Measurements from ENCODE around the gene COG2. TPM values are rescaled to one million over a fixed set of nuclear protein-coding genes. Genes with fewer than 3 reads are reported as not detected.

COG2 gene
- total and polyA plus RNA-seq, 2 of the 13 experiments (the other 11 are each of a cell fraction or from before 2014, with no cell fraction given), result 16.8 to 36.3 TPM

DNA sequence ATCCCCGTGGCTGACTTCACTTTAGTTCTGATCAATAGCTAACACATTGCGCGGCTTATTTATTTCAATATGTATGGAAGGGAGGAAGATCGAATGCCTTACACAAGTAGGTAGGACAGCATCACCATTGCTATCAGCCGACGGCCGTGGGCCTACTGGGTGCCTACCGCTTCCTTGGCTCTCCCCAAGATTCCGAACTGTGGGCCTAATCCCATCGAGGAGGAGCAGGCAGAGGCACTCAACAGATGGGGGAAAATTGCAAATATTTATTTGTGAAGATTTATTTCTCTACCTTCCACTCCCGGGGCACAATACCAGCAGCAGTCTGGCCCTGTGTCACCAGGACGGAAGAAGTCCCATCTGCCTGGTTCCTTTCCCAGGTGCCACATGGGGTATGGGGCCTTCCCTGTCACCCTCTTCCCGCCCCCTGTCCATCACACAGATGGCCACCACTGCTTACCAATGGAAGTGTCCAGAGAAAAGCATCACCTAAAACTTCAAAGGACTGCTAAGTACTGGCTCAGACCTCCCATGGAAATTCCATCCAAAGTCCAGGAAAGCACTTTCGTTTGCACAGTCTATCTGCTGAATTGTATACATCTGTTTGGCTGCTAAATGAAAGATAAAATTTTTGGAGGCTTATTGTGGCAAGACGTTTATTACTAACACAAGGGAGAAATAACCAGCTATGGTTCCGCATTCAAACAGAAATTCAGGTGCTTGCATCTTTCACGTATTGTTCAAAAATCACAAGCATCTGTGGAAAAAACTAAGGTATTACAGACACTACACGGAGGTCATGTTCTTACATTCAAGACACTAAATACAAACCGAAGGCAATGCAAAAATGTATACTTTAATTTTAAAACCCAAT is 59.9 kb downstream of the COG2 start (continued):
- no peak for TF ChIP-seq FOXA1 (IDR thresholded peaks at IDR 0.05)
- 0 out of 2 replicates have a peak, but pooled peaks have one; percentile 25 for TF ChIP-seq FOXA1 (CRISPR knock-in tag; IDR thresholded peaks at IDR 0.05)
- TF ChIP-seq SALL1 (CRISPR knock-in tag; IDR thresholded peaks at IDR 0.05), result peak; percentile 72
- peak; percentile 83 for TF ChIP-seq RBM22 (optimal IDR thresholded peaks at IDR 0.05; ENCODE audit: low read length)
- peak; percentile 91 for TF ChIP-seq TCF7 (IDR thresholded peaks at IDR 0.05; ENCODE audit: low read depth)
- TF ChIP-seq FOXP1 (IDR thresholded peaks at IDR 0.05), result no peak
- TF ChIP-seq FOXP1 (CRISPR knock-in tag; IDR thresholded peaks at IDR 0.05), result peak; percentile 25; the same call in 1 of the 2 replicates
- TF ChIP-seq RXRB (CRISPR knock-in tag; IDR thresholded peaks at IDR 0.05; ENCODE audit: borderline replicate concordance), result peak; percentile 25; the same call in 1 of the 2 replicates
- TF ChIP-seq ARNT2 (CRISPR knock-in tag; IDR thresholded peaks at IDR 0.05; ENCODE audit: low read depth), result peak; percentile 51; the same call in 1 of the 2 replicates
- no peak for TF ChIP-seq ELF3 (CRISPR knock-in tag; IDR thresholded peaks at IDR 0.05)
- no peak; the same call in 1 of the 2 replicates for TF ChIP-seq KDM1A (CRISPR knock-in tag; IDR thresholded peaks at IDR 0.05)
- TF ChIP-seq ZMYM4 (CRISPR knock-in tag; IDR thresholded peaks at IDR 0.05), result 0 out of 2 replicates have a peak, but pooled peaks have one; percentile 7
- no peak for TF ChIP-seq ZBTB37 (CRISPR knock-in tag; IDR thresholded peaks at IDR 0.05)
- no peak for TF ChIP-seq GABPA (IDR thresholded peaks at IDR 0.05; ENCODE audit: low read depth, low read length)
- TF ChIP-seq GABPA (CRISPR knock-in tag; IDR thresholded peaks at IDR 0.05; ENCODE audit: low read depth), result no peak; the same call in 1 of the 2 replicates
- peak; percentile 37; the same call in 1 of the 2 replicates for TF ChIP-seq PATZ1 (CRISPR knock-in tag; IDR thresholded peaks at IDR 0.05)
- no peak for TF ChIP-seq ZMAT3 (CRISPR knock-in tag; conservative IDR thresholded peaks at IDR 0.05)
- TF ChIP-seq MED1 (CRISPR knock-in tag; IDR thresholded peaks at IDR 0.05), result peak; percentile 56; the same call in 1 of the 2 replicates
- peak in 1 of 2 experiments; percentile 14; a peak in 1 of 4 replicates for TF ChIP-seq POLR2A (IDR thresholded peaks at IDR 0.05; ENCODE audit: insufficient read depth in 1 of 2, low read depth in 2 of 2, low read length in 2 of 2)
- TF ChIP-seq GFI1 (CRISPR knock-in tag; IDR thresholded peaks at IDR 0.05; ENCODE audit: borderline replicate concordance), result no peak
- peak; percentile 37; the same call in 1 of the 2 replicates for TF ChIP-seq ZNF232 (CRISPR knock-in tag; IDR thresholded peaks at IDR 0.05; ENCODE audit: borderline replicate concordance)
- 0 out of 2 replicates have a peak, but pooled peaks have one; percentile 9 for TF ChIP-seq BORCS8-MEF2B (CRISPR knock-in tag; IDR thresholded peaks at IDR 0.05)
- TF ChIP-seq RARA (CRISPR knock-in tag; IDR thresholded peaks at IDR 0.05), result peak; percentile 59
- 0 out of 2 replicates have a peak, but pooled peaks have one; percentile 29 for TF ChIP-seq KLF9 (CRISPR knock-in tag; IDR thresholded peaks at IDR 0.05; ENCODE audit: low read depth)
- TF ChIP-seq, protein P1, sequence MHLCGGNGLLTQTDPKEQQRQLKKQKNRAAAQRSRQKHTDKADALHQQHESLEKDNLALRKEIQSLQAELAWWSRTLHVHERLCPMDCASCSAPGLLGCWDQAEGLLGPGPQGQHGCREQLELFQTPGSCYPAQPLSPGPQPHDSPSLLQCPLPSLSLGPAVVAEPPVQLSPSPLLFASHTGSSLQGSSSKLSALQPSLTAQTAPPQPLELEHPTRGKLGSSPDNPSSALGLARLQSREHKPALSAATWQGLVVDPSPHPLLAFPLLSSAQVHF (CRISPR knock-in tag; IDR thresholded peaks at IDR 0.05), result 0 out of 2 replicates have a peak, but pooled peaks have one; percentile 20
- TF ChIP-seq HNF4A (CRISPR knock-in tag; IDR thresholded peaks at IDR 0.05), result peak; percentile 85
- no peak for TF ChIP-seq BRF2 (CRISPR knock-in tag; IDR thresholded peaks at IDR 0.05)
- no peak for TF ChIP-seq RBM39 (IDR thresholded peaks at IDR 0.05; ENCODE audit: low read depth, low read length, poor library complexity, severe bottlenecking)
